Stimulated activated CD4-positive, alpha-beta T cell treated with anti-CD3 and anti-CD28 coated beads, Interleukin-2, amount 100 ng/mL, for 4 hours (primary cell): Measurements from ENCODE around the gene RHOA.
"Not testable (repeated sequence)": the region's sequence is repeated elsewhere in the genome, so short reads cannot be mapped to it uniquely, and the experiment has no call there.

Source experiments
- DNase-seq: peaks from one replicate; pipeline ENCODE4 v3.0.0-alpha.2; 2020; ENCODE audit warnings: low read depth

Gene RHOA

GRCh38 chr3:49411535-49411967, 225 bp downstream of the RHOA start:
- DNase-seq, result peak; percentile 18

GRCh38 chr3:49410846-49411534, 786 bp downstream of the RHOA start:
- no peak for DNase-seq

- DNase-seq, result no peak
These were observed 1.5 kb downstream of the RHOA start for GRCh38 chr3:49410066-49410845.

- DNase-seq, result no peak
These were observed 4.9 kb downstream of the RHOA start for GRCh38 chr3:49406571-49407565.

GRCh38 chr3:49405570-49405969, 6.2 kb downstream of the RHOA start:
- DNase-seq, result not testable (repeated sequence)

- no peak for DNase-seq
These were observed 7.9 kb downstream of the RHOA start for GRCh38 chr3:49403891-49404290.

GRCh38 chr3:49401766-49402165, 10.0 kb downstream of the RHOA start:
- DNase-seq, result no peak

- no peak for DNase-seq
These were observed 12.3 kb downstream of the RHOA start for GRCh38 chr3:49399461-49399860.

- no peak for DNase-seq
These were observed 14.3 kb downstream of the RHOA start for GRCh38 chr3:49397470-49397869.

GRCh38 chr3:49391310-49391709, 20.5 kb downstream of the RHOA start:
- not testable (repeated sequence) for DNase-seq

- no peak for DNase-seq
These were observed 22.5 kb downstream of the RHOA start for GRCh38 chr3:49389297-49389696.

GRCh38 chr3:49388289-49388820, 23.4 kb downstream of the RHOA start:
- DNase-seq, result no peak

- DNase-seq, result no peak
These were observed 24.1 kb downstream of the RHOA start for GRCh38 chr3:49387721-49388120.

GRCh38 chr3:49386056-49386756, 25.6 kb downstream of the RHOA start:
- no peak for DNase-seq

GRCh38 chr3:49385617-49386016, 26.2 kb downstream of the RHOA start:
- no peak for DNase-seq

- DNase-seq, result no peak
These were observed 28.4 kb downstream of the RHOA start for GRCh38 chr3:49383387-49383786.

GRCh38 chr3:49378249-49378895, 33.4 kb downstream of the RHOA start:
- DNase-seq, result no peak

GRCh38 chr3:49377483-49377882, 34.3 kb downstream of the RHOA start:
- peak; percentile 54 for DNase-seq

- no peak for DNase-seq
These were observed 39.8 kb downstream of the RHOA start for GRCh38 chr3:49371946-49372345.

GRCh38 chr3:49370585-49371290, 41.0 kb downstream of the RHOA start:
- DNase-seq, result no peak
